CD4-positive, alpha-beta T cell treated with Interleukin-1 beta for 1 hour (primary cell): ENCODE measurements around the gene PARP3.

Experiments used
- DNase-seq, 2 donors: peaks; one replicate each; pipeline ENCODE4 v3.0.0-alpha.2; 2020 to 2022

The PARP3 gene

DNA sequence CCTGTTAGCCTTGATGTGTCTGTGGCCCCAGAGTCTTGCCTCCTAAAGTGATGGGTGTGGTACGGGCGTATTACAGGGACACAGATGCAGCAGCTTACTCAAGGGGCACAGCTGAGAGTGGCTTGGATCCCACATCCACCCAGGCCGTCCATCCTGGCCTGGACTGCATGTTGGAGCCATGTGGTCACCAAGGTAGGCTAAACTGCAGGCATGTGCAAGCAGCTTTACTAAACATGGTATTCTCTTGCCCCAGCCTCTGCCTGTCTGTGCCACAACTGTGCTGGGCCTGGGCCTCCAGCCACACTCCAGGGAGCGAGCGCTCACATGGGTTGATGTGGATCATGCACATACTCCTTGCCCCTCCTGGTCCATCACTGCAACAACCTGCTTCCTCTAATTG, 7.0 kb downstream of the PARP3 start:
- no peak for DNase-seq

DNA sequence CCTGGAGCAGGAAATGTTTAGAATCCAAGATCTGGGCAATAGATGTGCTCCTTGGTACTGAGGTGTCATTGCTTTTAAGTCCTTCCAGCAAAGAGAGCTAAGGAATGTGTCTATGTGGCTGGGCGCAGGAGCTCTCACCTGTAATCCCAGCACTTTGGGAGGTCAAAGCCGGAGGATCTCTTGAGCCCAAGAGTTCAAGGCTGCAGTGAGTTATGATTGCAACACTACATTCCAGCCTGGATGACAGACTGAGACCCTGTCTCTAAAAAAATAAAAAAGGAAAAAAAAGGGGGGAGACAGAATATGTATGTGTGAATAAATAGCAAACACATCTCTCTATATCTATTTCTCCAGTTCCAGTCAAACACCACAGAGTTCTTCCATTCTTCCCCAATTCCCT, 8.7 kb downstream of the PARP3 start:
- DNase-seq = no peak

DNA sequence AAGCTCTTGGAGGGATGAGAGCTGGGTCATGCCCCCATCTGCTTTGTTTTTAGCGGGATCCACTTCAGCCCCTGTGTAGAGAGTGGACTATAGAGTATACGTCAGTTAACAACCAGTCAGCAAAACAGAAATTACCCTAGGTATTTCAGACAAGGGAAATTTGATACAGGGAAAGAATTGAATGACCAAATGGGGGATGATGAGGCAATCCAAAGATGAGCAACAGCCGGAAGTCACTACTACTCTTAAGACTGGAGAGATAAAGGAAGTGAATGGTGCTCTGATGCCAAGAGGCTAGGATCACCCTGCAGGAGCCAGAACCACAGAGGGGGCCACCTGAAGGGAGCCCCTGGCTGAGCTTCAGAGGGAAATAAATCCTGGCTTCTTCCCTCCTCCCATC, 11.3 kb downstream of the PARP3 start:
- no peak for DNase-seq

- no peak for DNase-seq
These were observed 11.9 kb downstream of the PARP3 start for GRCh38 chr3:51954105-51954504.

DNA sequence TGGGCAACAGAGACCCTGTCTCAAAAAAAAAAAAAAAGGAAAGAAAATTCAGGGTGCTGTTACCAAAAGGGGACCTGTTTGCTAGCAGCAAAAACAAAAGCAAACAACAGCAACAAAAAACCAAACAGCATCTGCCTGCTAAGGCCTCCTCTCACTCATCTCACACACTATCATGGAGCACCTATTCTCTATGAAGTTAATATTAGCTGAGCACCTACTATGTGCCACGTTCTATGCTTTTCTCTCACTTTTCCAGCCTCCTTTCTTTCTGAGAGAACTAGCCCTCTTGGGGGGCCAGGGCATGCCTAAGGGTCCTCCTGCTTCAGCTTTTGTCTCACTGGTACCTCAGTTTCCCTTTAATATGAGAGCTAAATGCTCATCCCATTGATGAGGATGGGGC, 12.6 kb downstream of the PARP3 start:
- DNase-seq = no peak

- no peak for DNase-seq
These were observed 13.2 kb downstream of the PARP3 start, which contains the start of gene GPR62 for GRCh38 chr3:51955175-51955892. Gene GPR62, plus strand, starts transcription at chr3:51955381. Its CDS starts 272 bp downstream, at chr3:51955653.

DNA sequence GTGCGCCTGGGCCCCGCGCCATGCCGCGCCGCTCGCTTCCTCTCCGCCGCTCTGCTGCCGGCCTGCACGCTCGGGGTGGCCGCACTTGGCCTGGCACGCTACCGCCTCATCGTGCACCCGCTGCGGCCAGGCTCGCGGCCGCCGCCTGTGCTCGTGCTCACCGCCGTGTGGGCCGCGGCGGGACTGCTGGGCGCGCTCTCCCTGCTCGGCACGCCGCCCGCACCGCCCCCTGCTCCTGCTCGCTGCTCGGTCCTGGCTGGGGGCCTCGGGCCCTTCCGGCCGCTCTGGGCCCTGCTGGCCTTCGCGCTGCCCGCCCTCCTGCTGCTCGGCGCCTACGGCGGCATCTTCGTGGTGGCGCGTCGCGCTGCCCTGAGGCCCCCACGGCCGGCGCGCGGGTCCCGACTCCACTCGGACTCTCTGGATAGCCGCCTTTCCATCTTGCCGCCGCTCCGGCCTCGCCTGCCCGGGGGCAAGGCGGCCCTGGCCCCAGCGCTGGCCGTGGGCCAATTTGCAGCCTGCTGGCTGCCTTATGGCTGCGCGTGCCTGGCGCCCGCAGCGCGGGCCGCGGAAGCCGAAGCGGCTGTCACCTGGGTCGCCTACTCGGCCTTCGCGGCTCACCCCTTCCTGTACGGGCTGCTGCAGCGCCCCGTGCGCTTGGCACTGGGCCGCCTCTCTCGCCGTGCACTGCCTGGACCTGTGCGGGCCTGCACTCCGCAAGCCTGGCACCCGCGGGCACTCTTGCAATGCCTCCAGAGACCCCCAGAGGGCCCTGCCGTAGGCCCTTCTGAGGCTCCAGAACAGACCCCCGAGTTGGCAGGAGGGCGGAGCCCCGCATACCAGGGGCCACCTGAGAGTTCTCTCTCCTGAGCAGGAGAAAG, 14.0 kb downstream of the PARP3 start:
- peak; percentile 30 to 33 for DNase-seq

- DNase-seq = no peak
These were observed 15.5 kb downstream of the PARP3 start for GRCh38 chr3:51957520-51958205.

DNA sequence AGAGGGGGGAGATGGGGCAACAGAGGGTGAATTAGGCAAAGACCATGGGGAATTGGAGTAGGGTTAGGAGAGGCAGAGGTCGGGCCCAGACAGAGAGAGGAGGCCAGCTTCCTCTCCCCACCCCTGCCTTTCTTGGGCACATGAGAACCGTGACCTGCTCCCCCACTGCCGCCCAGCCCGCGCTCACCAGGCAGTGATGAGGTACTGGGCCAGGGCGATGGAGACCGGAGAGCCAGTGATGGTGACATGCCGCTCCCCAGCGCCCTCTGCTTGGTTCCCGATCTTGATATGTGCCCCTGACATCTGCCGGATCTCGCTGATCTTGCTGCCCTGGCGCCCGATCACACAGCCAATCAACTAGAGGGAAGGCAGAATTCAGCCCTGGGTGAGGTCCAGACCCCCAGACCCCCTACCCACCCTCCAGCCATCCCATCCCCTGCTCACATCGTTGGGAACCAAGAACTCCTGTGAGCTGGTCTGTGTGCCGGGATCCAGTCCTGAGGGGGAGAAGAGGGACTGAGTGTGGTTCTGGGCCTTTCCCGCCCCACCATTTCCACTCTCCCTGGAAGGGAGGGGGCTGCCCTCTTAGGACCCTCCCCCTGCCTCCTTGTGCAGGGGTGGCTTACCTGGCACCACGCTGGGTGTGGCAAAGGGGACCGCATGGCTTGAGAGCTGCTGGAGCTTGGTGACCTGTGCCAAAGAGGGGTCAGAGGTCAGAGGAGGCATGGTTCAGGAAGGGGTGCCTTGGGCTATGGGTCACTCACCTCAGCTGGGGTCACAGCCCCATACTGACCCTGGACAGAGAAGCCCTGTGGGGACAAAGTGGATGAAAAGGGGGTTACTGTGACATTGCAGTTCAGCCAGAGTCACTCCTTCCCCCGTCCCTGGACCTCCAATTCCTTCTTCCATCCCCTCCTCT, 16.7 kb downstream of the PARP3 start:
- DNase-seq = no peak

DNA sequence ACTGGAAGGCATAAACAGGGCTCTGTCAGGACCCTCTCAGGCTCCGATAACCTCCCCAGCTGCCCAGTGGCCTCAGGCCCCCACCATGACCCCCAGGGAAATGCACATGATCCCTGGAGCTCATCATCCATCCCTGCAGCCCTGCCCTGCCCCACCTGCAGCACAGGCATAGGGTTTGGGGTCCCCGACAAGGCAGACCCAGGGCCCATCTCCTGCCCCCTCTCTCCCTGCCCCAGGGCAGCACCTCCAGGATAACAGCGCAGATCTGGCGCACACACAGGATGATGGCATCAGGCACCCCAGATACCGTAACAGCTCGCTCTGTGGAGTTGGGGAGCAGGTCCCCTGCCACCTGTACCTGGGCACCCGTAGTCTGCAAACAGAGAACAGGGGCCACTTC, 17.5 kb downstream of the PARP3 start:
- DNase-seq = no peak

- DNase-seq = no peak
These were observed 18.2 kb downstream of the PARP3 start for GRCh38 chr3:51960386-51960785.

- no peak for DNase-seq
These were observed 18.8 kb downstream of the PARP3 start for GRCh38 chr3:51961011-51961410.

DNA sequence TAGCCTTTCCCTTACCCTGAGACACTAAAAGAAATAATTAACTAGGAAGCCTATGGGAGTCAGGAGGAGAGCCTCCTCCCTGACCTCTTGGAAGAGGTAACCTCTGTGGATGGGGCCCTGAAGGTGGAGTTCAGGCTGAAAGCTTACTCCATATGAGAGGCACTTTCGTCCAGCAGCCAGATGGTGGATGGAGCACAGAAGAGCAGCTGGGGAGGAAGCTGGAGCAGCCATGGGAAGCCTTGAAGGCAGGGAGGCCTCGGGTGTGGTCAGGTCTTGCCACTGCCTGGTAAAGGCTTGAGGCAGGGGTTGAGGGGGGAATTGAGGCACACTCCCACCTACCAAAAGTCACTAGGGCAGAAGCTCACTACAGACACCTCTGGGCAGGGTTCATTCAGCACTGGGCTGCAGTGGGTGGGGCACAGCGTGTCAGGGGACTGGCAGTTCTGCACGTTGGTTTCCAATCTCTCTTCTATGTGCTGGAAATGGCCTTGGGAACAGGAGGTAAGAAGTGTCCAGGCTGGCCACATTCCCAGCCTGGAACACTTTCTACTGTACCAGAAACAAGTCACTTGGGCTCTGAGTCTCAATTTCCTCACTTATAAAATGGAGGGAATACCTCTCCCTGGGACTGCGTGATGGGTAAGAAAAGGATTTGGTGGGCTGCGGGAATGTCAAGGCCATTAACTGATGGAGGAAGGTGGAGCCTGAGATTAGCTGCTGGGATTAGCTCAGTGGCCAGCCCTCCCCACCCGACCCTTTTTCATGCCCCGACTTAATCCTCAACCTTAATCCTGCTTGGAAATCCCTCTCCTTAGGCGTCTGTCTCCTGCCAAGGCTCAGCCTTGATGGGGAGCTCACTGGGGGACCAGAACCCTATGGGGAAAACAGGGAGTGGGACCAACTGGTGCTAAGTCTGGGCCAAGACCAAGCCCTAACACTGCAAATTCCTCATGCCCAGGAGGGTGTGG, 19.7 kb downstream of the PARP3 start:
- no peak for DNase-seq

DNA sequence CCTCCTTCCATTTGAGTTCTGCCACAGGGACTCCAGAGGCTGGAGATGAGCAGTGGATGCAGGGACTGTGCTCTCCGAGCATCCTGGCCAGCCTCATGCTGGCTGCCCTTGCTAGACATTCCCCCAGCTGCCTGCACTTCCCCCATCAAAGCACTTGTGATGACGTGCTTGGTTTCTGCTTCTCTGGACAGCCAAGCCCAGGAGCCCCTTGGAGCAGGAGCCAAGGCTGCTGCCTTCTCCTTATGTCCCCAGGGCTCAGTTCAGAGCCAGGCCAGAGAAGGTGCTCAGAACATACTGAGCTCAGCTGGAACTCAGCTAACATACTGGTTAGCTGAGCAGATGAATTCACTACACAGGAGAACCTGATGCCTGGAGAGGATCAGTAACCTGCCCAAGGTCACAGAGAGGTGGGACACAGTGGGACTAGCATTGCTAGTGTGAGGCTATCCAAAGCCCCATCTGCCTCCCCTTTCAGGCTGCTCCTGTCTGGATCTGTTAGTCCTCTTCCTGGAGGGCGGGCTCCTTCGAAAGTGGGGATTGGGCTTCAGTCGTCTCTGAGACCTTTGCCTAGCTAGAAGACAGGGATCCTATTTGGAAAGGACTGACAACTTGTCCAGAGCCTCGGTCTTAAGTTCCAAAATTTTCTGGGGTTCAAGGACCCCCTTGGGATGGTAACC, 20.8 kb downstream of the PARP3 start:
- DNase-seq = no peak

DNA sequence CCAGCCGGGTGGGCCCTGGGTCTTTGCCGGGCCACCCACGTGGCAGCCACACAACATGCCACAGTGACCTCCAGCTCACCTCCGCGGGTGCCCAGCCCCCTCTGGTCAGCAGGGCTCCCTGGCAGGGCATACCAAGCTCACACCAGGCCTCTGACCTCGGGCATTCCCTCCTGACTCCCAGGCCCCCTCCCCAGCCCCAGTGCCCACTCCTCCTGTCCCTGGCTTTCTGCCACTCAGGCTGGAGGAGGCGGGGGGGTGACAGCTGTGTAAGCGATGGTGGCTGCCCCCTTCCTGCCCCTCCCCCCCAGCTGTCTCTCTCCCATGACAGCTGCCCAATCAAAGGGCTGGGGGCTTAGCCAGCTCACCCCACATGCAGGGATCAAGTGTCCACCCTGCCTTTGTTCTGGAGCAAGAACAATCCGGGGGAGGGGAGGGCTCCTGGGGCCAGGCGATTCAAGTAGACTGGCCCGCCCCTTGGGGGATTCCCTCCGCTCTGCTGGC, 21.8 kb downstream of the PARP3 start:
- DNase-seq = no peak

DNA sequence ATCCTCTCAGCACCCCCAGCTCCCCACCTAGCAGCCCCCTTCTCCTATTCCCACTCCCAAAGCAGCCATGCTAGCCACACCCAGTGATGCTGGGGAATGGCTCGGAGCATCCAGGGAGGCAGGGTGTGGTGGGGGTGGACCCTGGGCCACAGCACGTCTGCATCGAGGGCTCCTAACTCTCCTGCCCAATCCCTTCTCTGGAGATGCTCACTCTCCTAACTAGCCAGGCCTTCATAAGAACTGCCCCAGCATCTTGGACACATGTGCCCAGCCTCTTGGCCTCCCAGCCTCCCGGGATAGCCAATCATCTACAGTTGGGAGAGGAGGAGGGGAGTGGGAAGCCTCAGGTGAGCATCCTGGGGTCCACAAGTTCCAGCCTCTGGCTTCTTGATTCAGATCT, 22.4 kb downstream of the PARP3 start:
- DNase-seq = no peak

DNA sequence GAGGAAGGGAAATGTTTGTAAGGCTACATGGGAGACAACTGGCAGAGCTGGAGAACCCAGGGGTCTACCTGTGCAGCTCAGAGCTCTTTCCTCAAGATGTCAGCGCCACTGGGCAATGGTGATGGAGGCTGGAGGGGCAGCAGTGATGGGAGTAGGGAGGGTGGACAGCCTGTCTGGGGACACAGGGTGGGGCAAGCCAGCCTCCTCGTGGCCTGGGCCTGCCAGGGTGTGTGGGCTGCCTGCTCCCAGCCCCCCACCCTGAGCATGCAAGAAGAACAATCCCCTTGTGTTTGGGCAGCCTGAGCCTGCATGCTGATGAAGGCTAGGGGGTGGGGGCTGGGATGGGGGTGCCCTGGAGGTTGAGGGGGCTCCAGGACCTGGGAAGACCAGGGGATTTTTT, 23.9 kb downstream of the PARP3 start:
- DNase-seq = no peak

- no peak for DNase-seq
These were observed 24.3 kb downstream of the PARP3 start for GRCh38 chr3:51966486-51966885.

- DNase-seq = no peak
These were observed 24.8 kb downstream of the PARP3 start for GRCh38 chr3:51966922-51967383.
